Tibial nerve (tissue), 4 donors: ENCODE measurements around the gene THAP5. TPM values are rescaled to one million over a fixed set of nuclear protein-coding genes. Genes with fewer than 3 reads are reported as not detected.

Source experiments
- DNase-seq, 2 donors: peaks; one replicate each; pipeline ENCODE4 v3.0.0-alpha.2; 2019; ENCODE audit warnings: low spot score in 2 of 2
- H3K27ac ChIP-seq, 4 donors: fragments of 200-600 bp; sonication (generic) in 3 of 4; one replicate each; pipeline ENCODE4 v1.5.1; 2017 to 2019; ENCODE audit warnings: mild to moderate bottlenecking in 1 of 4
- H3K27me3 ChIP-seq, 2 donors: fragments of 200-600 bp; sonication (generic) in 1 of 2; one replicate each; pipeline versions ENCODE4 v1.5.1 to v1.6.0; 2017 to 2019
- H3K36me3 ChIP-seq, 3 donors: fragments of 200-600 bp; sonication (generic); one replicate each; pipeline ENCODE4 v1.5.1; 2018 to 2019
- H3K4me1 ChIP-seq, 4 donors: fragments of 200-600 bp; sonication (generic) in 3 of 4; one replicate each; pipeline ENCODE4 v1.5.1; 2017 to 2019
- H3K4me3 ChIP-seq, 4 donors: fragments of 200-600 bp; sonication (generic) in 3 of 4; one replicate each; pipeline ENCODE4 v1.5.1; 2017 to 2019; ENCODE audit warnings: mild to moderate bottlenecking in 1 of 4, moderate library complexity in 1 of 4
- H3K9me3 ChIP-seq, 4 donors: fragments of 200-600 bp; sonication (generic) in 3 of 4; one replicate each; pipeline ENCODE4 v1.5.1; 2017 to 2019
- CTCF ChIP-seq, 5 experiments: fragments of 200-600 bp in 3 of 5; fragments of 450-650 bp in 2 of 5; sonication (generic) in 3 of 5; IDR thresholded peaks; one replicate each; pipeline ENCODE4 v1.5.1; 2016 to 2019; ENCODE audit warnings: antibody characterized with exemption in 5 of 5, mild to moderate bottlenecking in 3 of 5, moderate library complexity in 2 of 5
- EP300 ChIP-seq, 2 donors: sonication (generic); formaldehyde crosslinking; IDR thresholded peaks; one replicate each; pipeline ENCODE4 v1.6.1; 2017; ENCODE audit warnings: antibody characterized with exemption in 2 of 2, mild to moderate bottlenecking in 1 of 2
- POLR2A ChIP-seq, 2 donors: fragments of 450-650 bp; IDR thresholded peaks; one replicate each; pipeline ENCODE4 v1.6.1; 2017; ENCODE audit warnings: antibody characterized with exemption in 2 of 2, mild to moderate bottlenecking in 2 of 2, moderate library complexity in 2 of 2
- WGBS, 2 donors: methylation state at CpG; one replicate each; pipeline ENCODE4 v1.1.5; 2018; 5-methylcytosine and 5-hydroxymethylcytosine counted together
- total RNA-seq, 4 donors: library from RNA; depleted of rRNA; stranded (reverse); fragments of >200 nt; gene quantifications; one replicate each; pipeline ENCODE4 v1.1.0, GENCODE V29; 2016

The THAP5 gene
- total RNA-seq, 4 donors from 2014 or later = 20.3 to 33.0 (median 25.4) TPM

- peaks cover 0 to 4% (median 0%) of the 10 kb centered on the region in 4 donors for H3K9me3 ChIP-seq
- peaks cover 0 to 49% (median 6%) of the 10 kb centered on the region in 3 donors for H3K36me3 ChIP-seq
- no peak for TF ChIP-seq CTCF (IDR thresholded peaks at IDR 0.05)
- no peak for TF ChIP-seq EP300 (IDR thresholded peaks at IDR 0.05)
- no peak for TF ChIP-seq POLR2A (IDR thresholded peaks at IDR 0.05)
- H3K4me1 ChIP-seq = peaks cover 0 to 39% (median 6%) of the 10 kb centered on the region in 4 donors
- 68 to 76% methylated on average over 2 of the region's 2 CpGs for WGBS, 2 donors
- no peak overlapping the region for H3K27ac ChIP-seq
- no peak overlapping the region for H3K4me3 ChIP-seq
- no peaks in the 10 kb centered on the region for H3K27me3 ChIP-seq
- DNase-seq = no peak
These were observed 53.9 kb downstream of the THAP5 start for GRCh38 chr7:108515630-108516029.

- WGBS, 2 donors = 61 to 68% methylated on average over 3 of the region's 3 CpGs
- peaks cover 0 to 55% (median 6%) of the 10 kb centered on the region in 3 donors for H3K36me3 ChIP-seq
- TF ChIP-seq POLR2A (IDR thresholded peaks at IDR 0.05) (no peak), CTCF (IDR thresholded peaks at IDR 0.05) (no peak), EP300 (IDR thresholded peaks at IDR 0.05) (no peak)
These were observed 54.5 kb downstream of the THAP5 start for GRCh38 chr7:108515013-108515412.

More at GRCh38 chr7:108515013-108515412, 54.5 kb downstream of the THAP5 start:
- no peak overlapping the region for H3K27ac ChIP-seq
- no peak overlapping the region for H3K4me3 ChIP-seq
- peaks cover 0 to 4% (median 0%) of the 10 kb centered on the region in 4 donors for H3K9me3 ChIP-seq
- DNase-seq = no peak
- H3K4me1 ChIP-seq = peaks cover 0 to 33% (median 4%) of the 10 kb centered on the region in 4 donors
- H3K27me3 ChIP-seq = no peaks in the 10 kb centered on the region

Other genes starting within 250 kb of the THAP5 start
- 10 to 100 TPM; 16.5 to 87.4 (median 22.4) TPM for gene NRCAM, start 113.3 kb downstream of the THAP5 start, total RNA-seq
- 10 to 100 TPM; 28.0 to 49.2 (median 37.8) TPM for gene PNPLA8, start 43.6 kb downstream of the THAP5 start, total RNA-seq
- gene DNAJB9, start 168 bp upstream of the THAP5 start, total RNA-seq = 10 to 100 TPM; 14.7 to 20.4 (median 16.9) TPM